Activated CD8-positive, alpha-beta memory T cell treated with anti-CD3 and anti-CD28 coated beads, Interleukin-2, amount 50 U/mL, for 24 hours (primary cell): Measurements from ENCODE around the gene NIN.
"Not testable (repeated sequence)": the region's sequence is repeated elsewhere in the genome, so short reads cannot be mapped to it uniquely, and the experiment has no call there.

Experiments used
- DNase-seq: peaks from one replicate; pipeline ENCODE4 v3.0.0-alpha.2; 2020; ENCODE audit errors: extremely low read depth

Gene NIN

DNA sequence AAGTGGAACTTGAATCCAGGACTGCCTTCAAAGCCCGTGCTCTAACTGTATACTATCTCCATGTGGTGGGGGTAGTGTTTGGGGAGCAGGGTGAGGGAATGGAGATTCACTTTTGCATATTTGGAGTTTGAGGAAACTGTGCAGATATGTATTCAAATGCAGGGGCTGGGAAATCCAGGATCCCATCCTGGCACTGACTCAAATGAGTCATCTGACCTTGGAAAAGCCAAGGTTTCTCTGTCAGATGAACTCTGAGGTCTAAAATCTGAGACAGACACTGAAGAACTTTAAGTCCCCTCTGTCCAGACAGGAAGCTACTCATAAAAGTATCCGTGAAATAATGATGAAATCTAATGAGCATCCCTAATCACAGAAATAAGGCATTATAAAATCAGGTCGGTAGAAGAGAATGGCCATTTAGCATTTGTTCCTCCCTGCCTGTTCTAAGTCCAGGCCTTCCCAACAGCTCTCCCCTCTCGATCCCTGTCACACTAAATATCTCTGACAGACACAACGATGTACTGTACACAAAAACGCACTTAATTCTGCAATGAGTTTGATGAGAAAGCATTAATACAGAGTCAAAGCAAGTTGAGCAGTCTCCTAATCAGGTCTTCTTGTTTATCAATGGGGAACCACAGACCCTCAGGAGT, 14.4 kb downstream of the NIN start:
- DNase-seq = no peak

- not testable (repeated sequence) for DNase-seq
Measured at GRCh38 chr14:50815526-50815925, 15.4 kb downstream of the NIN start.

GRCh38 chr14:50815058-50815457, 15.9 kb downstream of the NIN start:
- DNase-seq = not testable (repeated sequence)

DNA sequence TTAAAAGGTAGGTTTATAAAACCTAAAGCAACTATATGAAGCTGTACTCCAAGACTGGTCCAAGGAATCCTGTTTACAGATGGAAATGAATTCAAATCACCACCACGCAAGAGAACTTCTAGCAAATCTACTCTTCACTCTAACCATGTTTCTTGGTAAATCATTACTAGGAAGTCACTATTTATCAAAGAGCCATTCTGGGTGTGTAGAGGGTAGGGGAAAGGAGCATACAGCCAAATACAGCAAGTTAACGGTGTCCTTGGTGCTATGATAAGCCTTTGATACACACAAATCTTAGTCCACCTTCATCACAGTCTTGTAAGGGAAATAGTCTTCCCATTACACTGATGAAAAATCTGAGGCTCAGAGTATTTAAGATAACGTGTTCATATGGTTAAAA, 16.8 kb downstream of the NIN start:
- DNase-seq = no peak

- no peak for DNase-seq
Measured at GRCh38 chr14:50813544-50813863, 17.5 kb downstream of the NIN start.

GRCh38 chr14:50812856-50813543, 18.0 kb downstream of the NIN start:
- DNase-seq = no peak

- DNase-seq = no peak
Measured at GRCh38 chr14:50812180-50812579, 18.8 kb downstream of the NIN start.

DNA sequence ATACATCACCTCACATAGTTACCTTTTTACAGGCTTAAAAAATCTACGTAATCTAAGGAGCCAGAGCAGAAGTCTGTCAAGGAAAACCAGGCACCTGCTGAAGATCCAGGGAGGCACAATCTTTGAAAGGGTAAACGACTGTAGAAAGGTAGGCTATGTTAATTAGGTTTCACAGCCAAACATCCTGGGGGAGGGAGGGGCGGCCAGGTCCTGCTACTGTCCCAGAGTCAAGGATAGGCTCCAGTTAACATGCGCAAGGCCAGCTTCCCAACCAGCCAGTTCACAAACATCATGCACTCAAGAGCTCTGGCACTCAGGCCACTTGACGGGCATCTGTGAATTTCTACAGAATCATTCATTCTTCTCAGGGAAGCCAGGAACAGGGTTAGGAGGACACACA, 22.9 kb downstream of the NIN start:
- DNase-seq = no peak

GRCh38 chr14:50806241-50806933, 24.6 kb downstream of the NIN start:
- no peak for DNase-seq

DNA sequence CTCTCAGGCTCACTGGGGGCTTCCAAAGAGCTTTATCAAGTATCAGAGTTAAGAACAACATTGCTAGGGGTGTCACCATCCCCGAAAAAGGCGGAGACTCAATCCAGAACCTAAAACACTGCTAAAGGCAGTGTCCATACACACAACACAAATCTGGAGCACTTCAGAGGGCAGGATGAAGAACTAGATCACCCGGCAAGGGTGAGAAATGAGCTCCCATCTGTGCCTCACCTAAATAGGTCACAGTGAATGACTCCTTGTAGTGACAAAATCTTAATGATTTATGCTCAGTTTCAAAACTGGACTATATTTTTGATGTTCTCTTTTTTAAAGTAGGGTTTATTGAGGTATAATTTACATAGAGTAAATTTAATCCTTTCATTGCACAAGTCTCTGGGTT, 25.6 kb downstream of the NIN start:
- DNase-seq = no peak

DNA sequence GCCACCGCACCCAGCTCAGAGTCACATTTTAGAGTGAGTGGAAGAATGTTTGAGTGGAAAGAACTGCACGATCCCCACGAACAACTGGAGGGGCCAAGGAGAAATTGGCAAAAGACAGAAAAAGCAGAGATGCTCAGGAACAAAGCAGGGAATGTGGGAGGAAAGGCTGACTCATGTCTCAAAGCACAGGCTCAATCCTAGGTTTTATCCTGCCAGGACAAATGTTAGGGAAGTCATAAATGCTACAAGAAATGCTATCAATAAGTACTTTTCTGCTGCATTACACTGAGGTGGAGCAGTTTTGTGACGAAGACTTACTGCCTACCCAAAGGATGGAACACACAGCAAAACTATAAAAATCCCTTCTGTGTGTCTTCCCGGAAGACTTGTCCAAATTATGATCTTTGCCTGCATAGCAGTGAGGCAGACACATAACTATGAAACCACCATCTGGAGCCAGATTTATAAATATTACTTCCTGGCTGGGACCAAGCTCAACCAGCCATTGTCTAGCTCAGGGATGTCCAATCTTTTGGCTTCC, 26.7 kb downstream of the NIN start:
- DNase-seq = no peak

DNA sequence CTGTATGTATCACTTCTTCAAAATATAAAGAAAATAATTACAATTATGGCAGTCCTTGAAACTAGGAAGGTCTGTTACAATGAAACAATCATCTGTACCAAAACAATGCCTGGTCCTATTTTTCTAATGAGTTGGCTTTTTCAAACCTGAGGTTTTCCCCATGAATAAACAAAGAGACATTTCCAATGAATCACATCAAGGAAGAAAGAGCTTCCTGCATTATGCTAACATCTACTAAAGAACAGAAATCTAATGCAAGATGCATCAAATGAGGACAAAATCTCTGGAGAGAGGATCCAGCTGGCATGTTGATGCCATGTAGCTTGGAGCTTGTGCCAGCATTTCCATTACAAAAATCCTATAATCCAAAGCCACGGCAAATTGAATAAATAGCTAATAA, 29.3 kb downstream of the NIN start:
- no peak for DNase-seq

GRCh38 chr14:50800032-50800431, 30.9 kb downstream of the NIN start:
- no peak for DNase-seq

DNA sequence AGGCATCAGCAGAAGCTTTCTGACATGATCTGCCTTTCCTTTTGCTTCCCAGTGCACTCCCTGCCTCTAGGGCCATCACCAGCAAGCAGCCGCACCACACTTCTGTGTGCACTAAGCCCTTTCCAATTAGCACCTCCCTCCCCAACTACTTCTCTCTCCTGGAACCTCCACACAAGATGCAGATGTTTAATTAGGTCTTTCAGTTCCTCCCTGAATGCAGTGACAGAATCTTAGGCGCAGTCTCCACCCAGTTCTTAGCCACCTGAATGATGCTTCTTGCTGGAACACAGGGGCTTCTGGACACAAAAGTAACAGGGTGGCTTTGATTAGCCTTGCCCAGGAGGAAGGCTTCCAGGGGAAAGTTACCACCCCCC, 32.9 kb downstream of the NIN start:
- no peak for DNase-seq

GRCh38 chr14:50797250-50798047, 33.5 kb downstream of the NIN start:
- no peak for DNase-seq

GRCh38 chr14:50796390-50796789, 34.6 kb downstream of the NIN start:
- DNase-seq = no peak

- no peak for DNase-seq
Measured at GRCh38 chr14:50795909-50796308, 35.1 kb downstream of the NIN start.

DNA sequence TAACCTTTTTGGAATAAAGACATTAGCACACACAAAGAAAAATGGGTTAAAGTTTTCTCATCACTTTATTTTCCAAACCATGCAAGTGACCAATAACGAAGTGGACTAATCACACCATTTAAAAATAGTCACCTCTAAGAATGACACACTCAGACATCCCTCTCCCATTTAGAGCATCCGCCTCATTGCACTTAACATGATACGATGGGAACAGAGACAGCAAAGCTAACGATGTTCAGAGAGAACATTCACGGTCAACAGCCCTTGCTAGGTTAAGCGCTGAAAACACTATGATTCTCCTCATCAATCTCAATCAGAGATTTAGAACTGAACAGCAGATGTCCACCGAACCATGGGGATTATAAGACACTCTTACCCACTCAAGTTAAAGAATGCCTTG, 35.8 kb downstream of the NIN start:
- no peak for DNase-seq

- no peak for DNase-seq
Measured at GRCh38 chr14:50794068-50794645, 36.8 kb downstream of the NIN start.

DNA sequence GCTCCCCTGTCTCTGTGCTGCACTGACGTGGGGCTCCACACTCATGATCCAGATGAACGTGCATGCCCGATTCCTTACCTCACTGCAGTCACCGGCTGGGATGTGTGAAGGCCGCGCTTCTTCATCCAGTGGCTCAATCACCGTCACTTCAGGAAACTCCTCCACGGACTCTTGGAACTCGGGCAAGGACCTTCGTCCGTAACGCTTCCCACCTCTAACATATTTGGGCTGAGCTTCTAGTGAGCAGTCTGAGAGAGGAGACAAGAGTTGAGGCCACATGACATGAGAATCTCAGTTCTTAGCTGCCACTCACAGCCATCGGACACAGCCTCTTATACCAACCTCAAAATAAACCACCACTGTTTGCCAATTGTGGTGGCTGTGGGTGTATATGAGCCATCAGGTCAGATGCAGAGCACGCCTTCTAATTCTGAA, 38.3 kb downstream of the NIN start:
- no peak for DNase-seq

GRCh38 chr14:50792051-50792477, 38.9 kb downstream of the NIN start:
- DNase-seq = no peak

- no peak for DNase-seq
Measured at GRCh38 chr14:50791201-50791600, 39.8 kb downstream of the NIN start.
